Omental fat pad (tissue), 4 donors: ENCODE results near the gene MMP24OS. TPM values are rescaled to one million over a fixed set of nuclear protein-coding genes. Genes with fewer than 3 reads are reported as not detected.

ENCODE experiments used
- ATAC-seq: fragments of 150-250 bp; one replicate; pipeline ENCODE4 v1.9.1; 2016; ENCODE audit warnings: mild to moderate bottlenecking, moderate library complexity; ENCODE audit not compliant: low FRiP score
- DNase-seq: peaks from one replicate; pipeline ENCODE4 v3.0.0-alpha.2; 2019; ENCODE audit warnings: low spot score
- total RNA-seq, 4 donors: library from RNA; depleted of rRNA; stranded (reverse); fragments of >200 nt; gene quantifications; one replicate each; pipeline ENCODE4 v1.1.0, GENCODE V29; 2016
- TF ChIP-seq, protein P1 (sequence below), 3 donors: fragments of 450-650 bp; IDR thresholded peaks; one replicate each; pipeline ENCODE4 v1.5.1; 2016 to 2017; ENCODE audit warnings: antibody characterized with exemption in 3 of 3, mild to moderate bottlenecking in 3 of 3, moderate library complexity in 2 of 3

The MMP24OS gene
- total RNA-seq, 4 donors from 2014 or later: 12.8 to 35.6 (median 23.7) TPM

DNA sequence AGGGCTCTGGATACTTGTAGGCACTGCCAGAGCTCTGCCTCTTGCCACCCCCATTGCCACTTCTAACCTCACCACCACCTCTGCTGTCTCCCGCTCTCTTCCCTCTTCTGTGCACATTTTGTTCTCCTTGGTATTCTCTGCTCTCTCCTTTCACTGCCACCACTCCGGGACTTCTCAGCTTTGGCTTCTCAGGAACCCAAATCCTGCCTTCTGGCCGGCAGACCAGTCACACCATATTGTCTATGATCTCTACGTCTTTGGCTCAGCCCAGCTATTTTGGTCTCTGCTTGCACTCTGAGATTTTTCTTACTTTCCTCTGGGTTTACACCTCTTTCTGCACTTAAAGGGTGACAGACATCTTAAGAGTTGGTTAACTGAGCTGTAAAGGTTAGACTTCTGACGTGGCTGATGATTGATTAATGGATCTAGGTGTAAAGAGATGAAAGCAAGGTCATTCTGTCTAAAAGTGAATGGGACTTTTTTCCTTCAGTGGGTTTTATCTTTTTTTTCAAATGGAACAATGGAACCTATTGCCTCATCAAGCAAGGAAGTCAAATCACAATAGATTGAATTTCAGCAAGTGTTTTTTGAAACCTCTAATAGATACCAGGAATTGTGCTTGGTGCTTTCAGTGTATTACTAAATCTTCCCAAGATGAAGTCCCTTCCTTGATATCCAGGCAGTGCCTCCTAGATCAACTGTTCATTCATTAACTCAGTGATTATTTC is 37.7 kb downstream of the MMP24OS start:
- TF ChIP-seq, protein P1, sequence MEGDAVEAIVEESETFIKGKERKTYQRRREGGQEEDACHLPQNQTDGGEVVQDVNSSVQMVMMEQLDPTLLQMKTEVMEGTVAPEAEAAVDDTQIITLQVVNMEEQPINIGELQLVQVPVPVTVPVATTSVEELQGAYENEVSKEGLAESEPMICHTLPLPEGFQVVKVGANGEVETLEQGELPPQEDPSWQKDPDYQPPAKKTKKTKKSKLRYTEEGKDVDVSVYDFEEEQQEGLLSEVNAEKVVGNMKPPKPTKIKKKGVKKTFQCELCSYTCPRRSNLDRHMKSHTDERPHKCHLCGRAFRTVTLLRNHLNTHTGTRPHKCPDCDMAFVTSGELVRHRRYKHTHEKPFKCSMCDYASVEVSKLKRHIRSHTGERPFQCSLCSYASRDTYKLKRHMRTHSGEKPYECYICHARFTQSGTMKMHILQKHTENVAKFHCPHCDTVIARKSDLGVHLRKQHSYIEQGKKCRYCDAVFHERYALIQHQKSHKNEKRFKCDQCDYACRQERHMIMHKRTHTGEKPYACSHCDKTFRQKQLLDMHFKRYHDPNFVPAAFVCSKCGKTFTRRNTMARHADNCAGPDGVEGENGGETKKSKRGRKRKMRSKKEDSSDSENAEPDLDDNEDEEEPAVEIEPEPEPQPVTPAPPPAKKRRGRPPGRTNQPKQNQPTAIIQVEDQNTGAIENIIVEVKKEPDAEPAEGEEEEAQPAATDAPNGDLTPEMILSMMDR (IDR thresholded peaks at IDR 0.05): no peak

GRCh38 chr20:35238735-35239134 is 39.2 kb downstream of the MMP24OS start:
- DNase-seq: no peak
- ATAC-seq: no peak
- TF ChIP-seq, protein P1 (IDR thresholded peaks at IDR 0.05): no peak

More for the DNA sequence above, 37.7 kb downstream of the MMP24OS start:
- ATAC-seq: no peak
- no peak for DNase-seq

DNA sequence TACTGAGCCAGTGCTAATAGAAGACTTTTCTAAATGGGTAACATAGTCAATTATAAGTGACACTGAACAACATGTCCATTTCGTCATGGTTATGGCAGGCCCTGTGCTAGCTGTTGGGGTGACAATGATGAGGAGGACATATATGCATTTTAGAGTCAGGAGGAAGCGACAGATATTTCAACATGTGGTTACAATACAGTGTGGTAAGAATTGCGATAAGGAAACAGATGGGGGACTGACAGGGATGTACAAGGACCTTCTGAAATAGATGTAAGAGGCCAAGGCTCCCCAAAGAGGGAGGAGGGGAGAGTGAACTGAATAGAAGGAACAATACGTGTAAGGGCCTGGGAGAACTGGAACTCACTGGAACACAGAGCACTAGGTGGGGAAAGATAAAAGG is 39.8 kb downstream of the MMP24OS start:
- TF ChIP-seq, protein P1 (IDR thresholded peaks at IDR 0.05): no peak
- no peak for DNase-seq
- ATAC-seq: no peak

DNA sequence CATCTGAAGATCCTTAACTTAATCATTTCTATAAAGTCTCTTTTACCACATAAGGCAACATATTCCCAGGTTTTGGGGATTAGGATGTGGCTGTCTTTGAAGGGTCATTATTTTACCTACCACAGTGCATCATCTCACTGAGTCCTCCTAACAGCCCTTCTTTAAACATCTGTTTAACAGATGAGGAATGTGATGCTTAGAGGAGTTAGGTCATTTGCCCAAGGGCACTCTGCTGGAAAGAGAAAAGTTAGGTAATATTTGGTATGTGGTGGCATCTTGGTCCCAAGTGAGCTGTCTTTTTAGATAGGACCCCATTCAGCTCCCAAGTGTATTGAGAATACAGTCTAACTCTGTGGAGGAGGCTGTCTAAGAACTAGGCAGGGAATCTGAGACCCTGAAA is 40.4 kb downstream of the MMP24OS start:
- TF ChIP-seq, protein P1 (IDR thresholded peaks at IDR 0.05): no peak
- DNase-seq (no peak), ATAC-seq (no peak)

DNA sequence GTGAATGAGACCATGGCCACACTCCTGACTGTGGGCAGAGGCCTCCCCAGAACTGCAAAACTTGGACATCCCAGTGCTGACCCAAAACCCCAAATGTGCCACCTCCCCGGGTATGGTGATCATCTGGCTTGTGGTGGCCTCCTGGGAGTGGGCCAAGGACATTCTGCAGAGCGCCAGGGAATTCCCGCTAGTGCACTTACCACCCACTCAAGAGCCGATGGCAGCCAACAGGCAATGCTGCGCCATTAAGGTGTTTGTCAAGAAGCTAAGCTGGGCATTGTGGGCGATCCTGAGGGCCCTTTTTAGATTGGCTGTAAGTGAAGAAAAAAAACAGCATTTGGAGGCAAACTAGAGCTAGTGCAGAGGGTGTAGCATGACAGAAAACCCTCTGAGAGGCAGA is 42.0 kb downstream of the MMP24OS start:
- TF ChIP-seq, protein P1 (IDR thresholded peaks at IDR 0.05): no peak
- ATAC-seq: no peak
- no peak for DNase-seq

- TF ChIP-seq, protein P1 (IDR thresholded peaks at IDR 0.05): no peak
- DNase-seq: no peak
- no peak for ATAC-seq
Measured at GRCh38 chr20:35232575-35232974, 45.3 kb downstream of the MMP24OS start.
